ENCODE data around the gene STK11.

Gene STK11

GRCh38 chr19:1205114-1206099 lies at the start of gene STK11:
STK11 (plus strand) TSS chr19:1205778; CDS start chr19:1206914, 1,136 bp downstream.
- in situ Hi-C loops (cut with MboI; ENCODE audit: low sequenced_read_pairs): no loop called here

GRCh38 chr19:1156305-1156801 lies 49.2 kb upstream of the STK11 start:
- in situ Hi-C loops (cut with MboI; ENCODE audit: low sequenced_read_pairs): no loop called here

- in situ Hi-C loops (cut with MboI; ENCODE audit: low sequenced_read_pairs): no loop called here
Measured at GRCh38 chr19:1156830-1157615, 48.6 kb upstream of the STK11 start.

- in situ Hi-C loops (cut with MboI; ENCODE audit: low sequenced_read_pairs): no loop called here
Measured at GRCh38 chr19:1157931-1158884, 47.4 kb upstream of the STK11 start.

GRCh38 chr19:1158885-1159448 lies 46.6 kb upstream of the STK11 start:
- in situ Hi-C loops (cut with MboI; ENCODE audit: low sequenced_read_pairs): no loop called here

- in situ Hi-C loops (cut with MboI; ENCODE audit: low sequenced_read_pairs): no loop called here
Measured at GRCh38 chr19:1159864-1160595, 45.5 kb upstream of the STK11 start.

GRCh38 chr19:1161716-1162115 lies 43.9 kb upstream of the STK11 start:
- in situ Hi-C loops (cut with MboI; ENCODE audit: low sequenced_read_pairs): no loop called here

GRCh38 chr19:1162404-1163282 lies 42.9 kb upstream of the STK11 start:
- in situ Hi-C loops (cut with MboI; ENCODE audit: low sequenced_read_pairs): no loop called here

- in situ Hi-C loops (cut with MboI; ENCODE audit: low sequenced_read_pairs): no loop called here
Measured at GRCh38 chr19:1163283-1163933, 42.2 kb upstream of the STK11 start.

GRCh38 chr19:1163934-1164683 lies 41.5 kb upstream of the STK11 start:
- in situ Hi-C loops (cut with MboI; ENCODE audit: low sequenced_read_pairs): no loop called here

- in situ Hi-C loops (cut with MboI; ENCODE audit: low sequenced_read_pairs): no loop called here
Measured at GRCh38 chr19:1164684-1165531, 40.7 kb upstream of the STK11 start.

GRCh38 chr19:1166872-1167573 lies 38.6 kb upstream of the STK11 start:
- in situ Hi-C loops (cut with MboI; ENCODE audit: low sequenced_read_pairs): no loop called here

GRCh38 chr19:1167687-1168571 lies 37.6 kb upstream of the STK11 start:
- in situ Hi-C loops (cut with MboI; ENCODE audit: low sequenced_read_pairs): no loop called here

- in situ Hi-C loops (cut with MboI; ENCODE audit: low sequenced_read_pairs): no loop called here
Measured at GRCh38 chr19:1168572-1169410, 36.8 kb upstream of the STK11 start.
